GM12892 (cell line): ENCODE measurements around the gene SLC35A4. TPM values are rescaled to one million over a fixed set of nuclear protein-coding genes. Genes with fewer than 3 reads are reported as not detected.

ENCODE experiments used
- DNase-seq: peaks from one replicate; pipeline ENCODE4 v3.0.0; 2011; ENCODE audit not compliant: insufficient read length
- FAIRE-seq: peaks from 2 replicates; lab custom pipeline; 2011; peaks lifted over from hg19 to GRCh38; lab: Jason Lieb, UNC
- POLR2A ChIP-seq: IDR thresholded peaks from 2 replicates; pipeline ENCODE4 v1.6.1; 2011; ENCODE audit warnings: low read depth, low read length, control low read depth
- POLR2AphosphoS5 ChIP-seq: IDR thresholded peaks from 2 replicates; pipeline ENCODE4 v1.6.1; 2011; ENCODE audit warnings: low read depth, low read length, control low read depth
- TAF1 ChIP-seq: IDR thresholded peaks from 2 replicates; pipeline ENCODE4 v1.6.1; 2011; ENCODE audit warnings: low read depth, mild to moderate bottlenecking, control low read depth, low read length, borderline replicate concordance
- polyA plus RNA-seq: library from polyadenylated mRNA; unstranded; fragments of >200 nt; gene quantifications from one replicate; pipeline ENCODE4 v1.2.1, GENCODE V29; 2012; ENCODE audit warnings: missing spikeins, inconsistent platforms; ENCODE audit not compliant: missing spikeins

The SLC35A4 gene, protein sequence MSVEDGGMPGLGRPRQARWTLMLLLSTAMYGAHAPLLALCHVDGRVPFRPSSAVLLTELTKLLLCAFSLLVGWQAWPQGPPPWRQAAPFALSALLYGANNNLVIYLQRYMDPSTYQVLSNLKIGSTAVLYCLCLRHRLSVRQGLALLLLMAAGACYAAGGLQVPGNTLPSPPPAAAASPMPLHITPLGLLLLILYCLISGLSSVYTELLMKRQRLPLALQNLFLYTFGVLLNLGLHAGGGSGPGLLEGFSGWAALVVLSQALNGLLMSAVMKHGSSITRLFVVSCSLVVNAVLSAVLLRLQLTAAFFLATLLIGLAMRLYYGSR
- polyA plus RNA-seq: 76.3 TPM

DNA sequence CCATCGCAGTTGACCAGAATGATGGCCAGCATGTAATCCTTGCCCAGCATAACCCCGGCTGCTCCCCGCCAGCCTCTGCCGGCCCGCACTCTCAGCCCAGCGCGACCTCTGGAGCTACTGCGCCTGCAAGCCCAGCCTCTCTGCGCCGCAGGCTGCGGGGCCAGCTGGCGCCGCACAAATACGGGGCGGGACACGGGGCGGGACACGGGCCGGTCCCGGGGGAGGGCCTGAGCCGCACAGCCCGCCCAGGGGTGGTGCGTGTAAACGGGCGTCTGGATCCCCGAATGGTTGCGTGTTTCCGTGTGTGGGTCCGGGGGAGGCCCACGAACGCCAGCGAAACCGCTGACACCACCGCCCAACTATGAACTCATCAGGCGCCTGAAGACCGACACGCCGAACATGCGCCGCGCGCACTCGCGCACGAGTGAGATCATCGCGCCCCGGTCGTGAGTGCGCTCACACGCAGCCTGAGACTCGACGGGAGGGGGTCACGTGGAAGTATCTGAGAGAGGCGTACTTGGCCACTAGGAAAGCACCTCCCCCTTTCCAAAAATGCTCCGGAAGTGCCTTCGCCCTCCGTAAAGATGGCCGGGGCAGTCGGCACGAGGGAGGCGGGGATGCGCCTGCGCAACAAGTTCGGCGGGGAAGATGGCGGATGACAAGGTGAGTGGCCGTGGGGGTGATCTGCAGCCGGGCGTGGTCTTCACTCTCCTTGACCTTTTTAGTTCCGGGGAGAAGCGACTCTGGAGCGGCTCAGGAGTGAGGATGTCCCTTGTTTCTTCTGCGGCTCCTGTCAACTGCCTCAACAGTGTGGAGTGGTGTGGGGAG, at the start of gene SLC35A4, which contains the start of gene APBB3:
Gene SLC35A4, plus strand, starts transcription at position 633 of the 828 bp plus-strand sequence. CDS start 2,342 bp downstream, outside the sequence.
Gene APBB3, minus strand, starts transcription at position 403 of the 828 bp plus-strand sequence. Its CDS starts 353 bp downstream, at position 50.
- DNase-seq: peak; percentile 93
- peak; percentile 99 for FAIRE-seq
- TF ChIP-seq POLR2A (peak; percentile 94), POLR2AphosphoS5 (peak; percentile 87), TAF1 (peak; percentile 94; the same call in 1 of the 2 replicates)

DNA sequence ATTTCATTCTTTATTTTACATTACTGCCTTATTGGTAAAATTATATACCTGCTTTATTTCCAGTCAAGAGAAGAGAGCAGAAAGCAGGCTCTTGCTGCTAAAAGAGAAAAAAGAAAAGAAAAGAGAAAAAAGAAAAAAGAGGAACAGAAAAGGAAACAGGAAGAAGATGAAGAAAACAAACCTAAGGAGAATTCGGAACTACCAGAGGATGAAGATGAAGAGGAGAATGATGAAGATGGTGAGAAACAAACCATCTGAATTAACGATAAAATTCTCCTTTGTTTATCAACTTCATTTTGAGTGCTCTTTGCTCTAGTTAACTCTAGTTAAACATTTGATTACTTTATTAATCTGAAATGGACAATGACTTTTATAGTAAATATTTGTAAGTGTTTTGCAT, 40.6 kb upstream of the SLC35A4 start:
- no peak for FAIRE-seq

DNA sequence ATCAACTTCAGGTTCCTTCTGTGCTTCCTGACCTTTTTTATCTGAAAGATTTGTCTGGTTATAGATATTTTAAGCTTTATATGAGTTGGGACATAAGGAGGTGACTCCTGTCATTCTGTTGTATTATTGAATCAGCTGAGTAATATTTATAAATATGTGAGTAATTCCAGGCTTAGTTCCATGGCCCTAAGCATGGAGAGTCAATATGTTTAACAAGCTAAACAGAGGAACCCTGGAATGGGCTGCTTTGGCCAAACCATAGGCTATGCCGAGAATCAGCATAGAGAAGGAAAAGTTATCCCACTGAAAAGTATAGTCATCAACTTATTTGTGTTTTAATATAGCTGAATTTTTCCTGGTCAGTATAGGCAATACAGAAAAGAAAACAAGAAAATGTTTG, 24.4 kb upstream of the SLC35A4 start:
- no peak for TF ChIP-seq TAF1
- TF ChIP-seq POLR2AphosphoS5: no peak
- DNase-seq (no peak), FAIRE-seq (no peak)

More for the DNA sequence above, 40.6 kb upstream of the SLC35A4 start:
- DNase-seq: no peak
- no peak for TF ChIP-seq TAF1
- TF ChIP-seq POLR2AphosphoS5: no peak
- TF ChIP-seq POLR2A: no peak

DNA sequence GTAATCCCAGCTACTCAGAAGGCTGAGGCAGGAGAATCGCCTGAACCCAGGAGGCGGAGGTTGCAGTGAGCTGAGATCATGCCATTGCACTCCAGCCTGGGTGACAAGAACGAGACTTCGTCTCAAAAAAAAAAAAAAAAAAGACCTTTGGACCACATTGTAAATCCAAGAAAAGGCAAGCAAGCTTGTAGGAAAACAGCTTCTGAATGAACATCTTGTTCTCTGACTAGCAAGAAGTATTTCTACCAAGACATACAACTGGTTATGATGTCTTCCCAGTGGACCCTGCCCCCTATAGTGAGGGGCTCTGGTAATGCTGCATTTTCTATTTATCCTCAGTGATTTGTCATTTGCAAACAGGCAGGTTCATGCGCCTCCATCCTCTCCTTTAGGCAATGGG, 21.7 kb upstream of the SLC35A4 start:
- no peak for FAIRE-seq
- DNase-seq: no peak
- TF ChIP-seq TAF1 (no peak), POLR2A (no peak), POLR2AphosphoS5 (no peak)

DNA sequence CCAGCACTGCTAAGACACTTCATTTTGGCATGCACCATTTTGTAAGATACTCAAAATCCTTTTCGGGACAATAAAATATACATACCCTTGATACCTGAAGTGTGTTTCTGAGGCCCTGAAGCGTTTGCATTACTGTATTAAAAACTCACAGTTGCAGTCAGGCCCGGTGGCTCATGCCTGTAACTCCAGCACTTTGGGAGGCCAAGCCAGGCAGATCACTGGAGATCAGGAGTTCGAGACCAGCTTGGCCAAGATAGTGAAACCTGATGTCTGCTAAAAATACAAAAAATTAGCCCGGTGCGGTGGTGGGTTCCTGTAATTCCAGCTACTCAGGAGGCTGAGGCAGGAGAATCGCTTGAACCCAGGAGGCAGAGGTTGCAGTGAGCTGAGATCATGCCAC, 19.6 kb upstream of the SLC35A4 start:
- no peak for FAIRE-seq
- DNase-seq: no peak
- no peak for TF ChIP-seq TAF1
- no peak for TF ChIP-seq POLR2AphosphoS5
- TF ChIP-seq POLR2A: no peak

DNA sequence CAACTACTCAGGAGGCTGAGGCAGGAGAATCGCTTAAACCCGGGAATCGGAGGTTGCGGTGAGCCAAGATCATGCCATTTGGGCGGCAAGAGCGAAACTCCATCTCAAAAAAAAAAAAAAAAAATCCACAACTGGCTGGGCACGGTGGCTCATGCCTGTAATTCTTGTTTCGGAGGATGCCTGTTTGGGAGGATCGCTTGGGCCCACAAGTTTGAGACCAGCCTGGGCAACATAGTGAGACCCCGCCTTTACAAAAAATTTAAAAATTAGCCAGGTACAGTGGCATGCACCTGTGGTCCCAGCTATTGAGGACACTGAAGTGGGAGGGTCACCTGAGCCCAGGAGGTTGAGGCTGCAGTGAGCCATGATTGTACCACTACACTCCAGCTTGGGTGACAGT, 19.0 kb upstream of the SLC35A4 start:
- FAIRE-seq (no peak), DNase-seq (no peak)
- TF ChIP-seq POLR2A (no peak), TAF1 (no peak), POLR2AphosphoS5 (no peak)

DNA sequence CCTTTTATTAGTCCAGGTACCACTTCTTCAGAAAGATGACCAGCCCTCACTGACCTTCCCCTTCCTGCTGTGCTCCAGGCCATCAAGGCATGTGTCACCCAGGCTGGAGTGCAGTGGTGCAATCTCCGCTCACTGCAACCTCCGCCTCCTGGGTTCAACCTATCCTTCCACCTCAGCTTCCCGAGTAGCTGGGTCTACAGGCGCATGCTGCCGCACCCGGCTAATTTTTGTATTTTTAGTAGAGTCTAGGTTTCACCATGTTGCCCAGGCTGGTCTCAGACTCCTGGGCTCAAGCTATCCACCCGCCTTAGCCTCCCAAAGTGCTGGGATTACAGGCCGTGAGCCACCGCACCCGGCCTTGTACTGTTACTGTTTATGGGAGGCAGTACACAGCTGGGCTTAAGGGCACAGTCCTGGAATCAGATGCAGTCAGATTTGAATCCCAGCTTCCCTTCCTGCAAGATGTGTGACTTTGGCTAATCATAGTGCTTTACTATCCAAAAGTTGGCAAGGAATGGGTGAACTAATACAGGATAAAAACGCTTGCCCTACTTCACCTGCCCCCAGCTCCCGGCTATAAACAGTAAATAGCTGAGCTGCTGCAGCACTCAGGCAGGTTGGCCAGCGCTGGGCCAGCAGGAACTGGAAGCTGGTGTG, 17.6 kb upstream of the SLC35A4 start:
- DNase-seq (no peak), FAIRE-seq (no peak)
- TF ChIP-seq POLR2A: no peak
- TF ChIP-seq POLR2AphosphoS5: peak; percentile 6; the same call in 1 of the 2 replicates

DNA sequence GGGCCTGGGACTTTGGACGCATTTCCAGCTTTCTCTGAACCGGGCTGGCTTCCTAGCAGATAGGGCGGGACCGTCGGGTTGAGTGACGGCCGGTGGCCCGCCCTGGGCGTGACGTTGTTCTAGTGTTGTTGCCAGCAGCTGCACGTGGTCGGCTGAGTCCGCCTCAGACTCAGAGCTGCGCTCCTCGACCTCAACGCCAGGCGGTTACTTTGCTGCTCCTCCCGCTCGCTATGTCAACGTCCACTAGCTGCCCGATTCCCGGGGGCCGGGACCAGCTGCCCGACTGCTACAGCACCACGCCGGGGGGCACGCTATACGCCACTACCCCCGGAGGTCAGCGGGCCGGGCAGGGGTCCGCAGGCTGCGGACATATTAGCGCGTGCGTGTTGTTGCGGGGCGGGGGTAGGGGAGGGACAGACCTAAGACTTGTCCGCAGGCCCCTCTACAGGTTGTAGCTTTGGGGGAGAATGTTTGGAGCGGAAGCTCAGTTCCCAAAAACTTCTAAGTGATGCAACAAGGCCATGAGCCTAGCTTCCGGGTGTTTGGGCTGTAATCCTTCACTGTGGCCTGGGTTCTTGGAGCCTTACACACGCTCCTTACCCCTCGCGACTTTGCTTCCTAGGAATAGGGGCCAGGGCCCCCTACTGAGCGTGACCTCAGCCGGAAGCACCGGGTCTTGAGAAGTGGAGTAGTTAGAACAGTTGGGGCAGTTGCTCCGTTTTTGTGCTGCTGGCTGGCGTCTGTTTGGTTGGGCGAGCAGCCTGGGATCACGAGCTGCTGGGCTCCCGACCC, 16.9 kb upstream of the SLC35A4 start, which contains the start of gene EIF4EBP3:
Gene EIF4EBP3, plus strand, starts transcription at position 155 of the 792 bp plus-strand sequence. Its CDS starts 76 bp downstream, at position 231.
- peak; percentile 98 for FAIRE-seq
- TF ChIP-seq POLR2A: peak; percentile 68; the same call in 1 of the 2 replicates
- peak; percentile 55; the same call in 1 of the 2 replicates for TF ChIP-seq POLR2AphosphoS5
- TF ChIP-seq TAF1: no peak
- peak; percentile 82 for DNase-seq

DNA sequence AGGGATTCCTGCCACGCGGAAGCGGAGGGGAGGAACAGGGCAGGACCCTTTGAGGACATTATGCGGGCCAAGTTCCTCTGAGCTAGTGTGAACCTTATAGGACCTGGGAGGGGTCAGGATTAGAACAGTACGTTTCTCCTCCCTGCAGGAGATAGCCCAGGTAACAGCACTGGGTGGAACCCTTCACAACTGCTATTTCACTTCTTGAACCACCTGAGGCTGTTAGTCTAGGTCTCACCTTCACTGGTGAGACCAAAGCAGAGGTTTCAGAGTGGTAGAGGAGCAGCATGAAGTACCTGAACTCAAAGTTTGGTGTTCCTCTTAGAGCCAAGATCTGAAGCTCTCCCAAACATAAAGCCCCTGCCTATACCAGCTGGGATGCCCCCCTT, 16.3 kb upstream of the SLC35A4 start:
- DNase-seq: no peak
- FAIRE-seq: no peak
- TF ChIP-seq TAF1: no peak
- no peak for TF ChIP-seq POLR2A
- TF ChIP-seq POLR2AphosphoS5: no peak; the same call in 1 of the 2 replicates

DNA sequence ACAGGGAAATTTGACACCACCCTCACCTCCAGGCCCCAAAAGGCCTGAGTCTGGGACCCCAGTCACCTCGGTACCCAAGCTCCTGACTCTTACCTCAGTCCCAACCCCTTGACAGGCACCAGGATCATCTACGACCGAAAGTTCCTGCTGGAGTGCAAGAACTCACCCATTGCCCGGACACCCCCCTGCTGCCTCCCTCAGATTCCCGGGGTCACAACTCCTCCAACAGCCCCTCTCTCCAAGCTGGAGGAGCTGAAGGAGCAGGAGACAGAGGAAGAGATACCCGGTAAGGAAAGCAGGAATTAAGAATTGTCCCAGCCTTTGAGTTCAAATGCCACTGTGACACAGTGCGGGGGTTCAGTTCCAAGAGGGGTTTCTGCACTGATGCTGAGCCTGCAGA, 15.8 kb upstream of the SLC35A4 start:
- no peak for DNase-seq

More for the DNA sequence above, 15.8 kb upstream of the SLC35A4 start:
- FAIRE-seq: no peak
- TF ChIP-seq POLR2AphosphoS5 (no peak), POLR2A (no peak), TAF1 (no peak)
